Activated CD8-positive, alpha-beta memory T cell treated with anti-CD3 and anti-CD28 coated beads, Interleukin-2, amount 50 U/mL, for 24 hours (primary cell): Measurements from ENCODE around the gene MTRF1.
A peak's percentile ranks its signal among the peaks of the same experiment; 100 is the strongest.

ENCODE experiments used
- DNase-seq: peaks from one replicate; pipeline ENCODE4 v3.0.0-alpha.2; 2020; ENCODE audit errors: extremely low read depth

The MTRF1 gene, protein sequence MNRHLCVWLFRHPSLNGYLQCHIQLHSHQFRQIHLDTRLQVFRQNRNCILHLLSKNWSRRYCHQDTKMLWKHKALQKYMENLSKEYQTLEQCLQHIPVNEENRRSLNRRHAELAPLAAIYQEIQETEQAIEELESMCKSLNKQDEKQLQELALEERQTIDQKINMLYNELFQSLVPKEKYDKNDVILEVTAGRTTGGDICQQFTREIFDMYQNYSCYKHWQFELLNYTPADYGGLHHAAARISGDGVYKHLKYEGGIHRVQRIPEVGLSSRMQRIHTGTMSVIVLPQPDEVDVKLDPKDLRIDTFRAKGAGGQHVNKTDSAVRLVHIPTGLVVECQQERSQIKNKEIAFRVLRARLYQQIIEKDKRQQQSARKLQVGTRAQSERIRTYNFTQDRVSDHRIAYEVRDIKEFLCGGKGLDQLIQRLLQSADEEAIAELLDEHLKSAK

DNA sequence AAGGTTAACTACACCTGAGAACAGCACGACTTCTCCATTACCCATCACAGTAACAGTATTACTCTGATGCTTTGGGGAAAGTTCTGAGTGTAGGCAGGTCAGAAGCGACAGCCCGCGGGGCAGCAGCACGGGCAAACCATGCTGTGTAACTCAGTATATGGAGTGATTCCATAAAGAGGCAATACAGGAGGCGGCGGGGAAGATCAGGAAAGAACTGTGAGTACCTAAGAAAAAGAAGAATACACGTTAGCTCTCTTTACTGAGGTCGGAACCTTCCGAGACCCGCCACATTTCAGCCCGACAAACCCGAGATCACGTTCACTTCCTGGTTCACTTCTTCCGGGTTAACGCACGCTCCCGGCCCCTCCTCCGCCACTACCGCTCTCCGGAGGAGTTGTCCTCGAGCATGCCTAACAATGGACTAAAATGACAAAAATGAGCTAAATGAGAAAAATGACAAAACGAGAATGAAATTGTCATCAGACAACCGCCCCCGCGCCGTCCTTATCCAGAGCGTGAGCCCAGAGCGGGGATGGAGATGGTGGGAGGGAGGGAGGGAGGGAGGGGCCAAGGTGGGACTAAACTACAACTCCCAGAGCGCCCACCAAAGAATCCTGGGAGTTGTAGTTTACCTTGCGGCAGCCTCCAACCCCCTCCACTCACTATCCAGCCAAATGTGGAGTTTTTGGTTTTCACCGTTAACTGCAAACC is at the start of gene MTRF1:
Gene MTRF1 (minus strand): TSS at position 316 of the 711 bp plus-strand sequence. CDS start 2,669 bp downstream, outside the sequence.
- DNase-seq: peak; percentile 41

DNA sequence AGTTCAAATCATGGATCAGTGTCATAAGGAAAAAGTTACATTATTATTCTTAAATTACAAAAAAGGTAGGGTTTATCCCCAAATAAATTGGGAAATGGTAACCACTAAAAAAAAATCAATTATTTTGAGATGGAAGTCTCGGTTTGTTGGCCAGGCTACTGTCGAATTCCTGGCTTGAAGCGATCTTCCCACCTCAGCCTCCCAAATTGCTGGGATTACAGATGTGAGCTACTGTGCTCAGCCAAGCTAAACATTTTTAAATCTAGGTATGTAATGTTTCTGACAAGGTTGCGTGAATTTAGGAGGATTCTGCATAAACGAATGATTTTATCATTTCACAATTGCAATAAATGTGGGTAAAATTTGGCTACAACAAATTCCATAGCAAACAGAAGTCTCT is 49.7 kb upstream of the MTRF1 start:
- no peak for DNase-seq

DNA sequence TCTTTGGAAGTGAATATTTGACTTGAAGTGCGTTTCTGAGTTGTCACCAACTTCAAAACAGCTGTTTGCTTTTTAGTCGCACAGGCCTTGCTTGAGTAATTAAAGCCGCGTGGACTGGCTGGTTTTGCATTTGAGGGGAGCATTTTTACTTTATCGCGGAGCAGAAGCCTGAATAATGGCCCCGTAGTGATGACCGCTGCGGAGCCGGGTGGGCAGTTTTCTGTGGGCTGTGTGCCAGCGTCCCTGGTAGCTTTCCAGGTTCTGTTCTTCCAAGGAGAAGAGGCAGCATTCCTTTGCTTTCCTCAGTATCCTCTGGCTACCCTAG is 48.8 kb upstream of the MTRF1 start:
- no peak for DNase-seq

DNA sequence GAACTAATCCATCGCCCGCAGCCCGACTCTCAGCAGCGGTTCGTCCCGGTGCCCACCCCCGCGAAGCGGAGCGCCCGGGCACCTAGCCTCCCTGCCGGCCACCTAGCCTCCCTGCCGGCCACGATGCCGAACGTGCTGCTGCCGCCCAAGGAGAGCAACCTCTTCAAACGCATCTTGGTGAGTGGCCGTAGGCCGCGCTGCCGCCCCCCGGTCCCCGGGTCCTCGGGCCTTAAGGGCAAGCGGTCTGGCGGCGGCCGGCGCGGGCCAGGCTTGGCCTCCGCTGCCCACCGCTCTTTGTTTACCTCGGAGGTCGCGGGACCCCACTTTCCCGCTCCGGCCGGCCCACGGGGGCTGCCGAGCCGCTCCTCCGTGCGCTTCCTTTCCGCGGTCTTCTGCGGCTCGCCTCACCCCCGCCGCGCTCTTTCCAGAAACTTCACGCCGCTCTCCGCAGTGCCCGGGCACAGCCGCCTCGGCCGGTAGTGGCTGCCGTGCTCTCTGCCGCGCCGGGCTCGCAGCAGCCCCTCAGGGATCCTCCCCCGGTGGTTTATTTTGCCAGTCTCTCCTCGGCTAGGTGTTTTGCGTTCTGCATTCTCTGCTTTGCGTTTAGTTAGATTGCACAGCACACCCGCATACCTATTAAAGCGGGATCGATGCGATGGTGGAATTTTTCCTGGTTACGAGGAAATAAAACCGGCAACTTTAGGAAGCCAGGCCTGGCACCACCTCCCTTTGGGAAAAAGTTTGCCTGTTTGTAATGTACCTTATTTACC is 48.2 kb upstream of the MTRF1 start:
- no peak for DNase-seq

DNA sequence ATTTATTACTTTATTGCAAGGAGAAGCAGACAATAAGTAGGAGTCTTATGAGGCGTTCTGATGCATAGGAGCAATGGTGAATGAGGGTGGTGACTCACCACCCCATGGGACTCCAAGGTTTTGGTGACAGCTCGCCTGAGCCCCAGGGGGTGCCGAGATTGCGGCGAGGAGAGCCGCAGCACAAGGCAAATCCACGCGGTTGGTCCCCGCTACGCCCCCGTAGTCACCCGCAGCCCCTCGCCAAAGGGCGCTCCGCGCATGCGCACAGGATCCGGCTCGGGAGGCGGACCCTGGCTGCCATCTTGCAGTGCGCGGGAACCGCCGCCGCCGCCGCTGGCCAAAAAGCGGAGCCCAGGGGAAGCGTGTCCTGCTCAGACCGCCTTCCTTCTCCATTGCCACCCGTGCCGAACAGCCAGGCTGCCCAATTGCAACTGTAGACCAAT is 47.6 kb upstream of the MTRF1 start, which contains the start of gene NAA16:
Gene NAA16 (plus strand): TSS at position 305 of the 443 bp plus-strand sequence. CDS start 262 bp downstream, outside the sequence.
- DNase-seq: peak; percentile 93

DNA sequence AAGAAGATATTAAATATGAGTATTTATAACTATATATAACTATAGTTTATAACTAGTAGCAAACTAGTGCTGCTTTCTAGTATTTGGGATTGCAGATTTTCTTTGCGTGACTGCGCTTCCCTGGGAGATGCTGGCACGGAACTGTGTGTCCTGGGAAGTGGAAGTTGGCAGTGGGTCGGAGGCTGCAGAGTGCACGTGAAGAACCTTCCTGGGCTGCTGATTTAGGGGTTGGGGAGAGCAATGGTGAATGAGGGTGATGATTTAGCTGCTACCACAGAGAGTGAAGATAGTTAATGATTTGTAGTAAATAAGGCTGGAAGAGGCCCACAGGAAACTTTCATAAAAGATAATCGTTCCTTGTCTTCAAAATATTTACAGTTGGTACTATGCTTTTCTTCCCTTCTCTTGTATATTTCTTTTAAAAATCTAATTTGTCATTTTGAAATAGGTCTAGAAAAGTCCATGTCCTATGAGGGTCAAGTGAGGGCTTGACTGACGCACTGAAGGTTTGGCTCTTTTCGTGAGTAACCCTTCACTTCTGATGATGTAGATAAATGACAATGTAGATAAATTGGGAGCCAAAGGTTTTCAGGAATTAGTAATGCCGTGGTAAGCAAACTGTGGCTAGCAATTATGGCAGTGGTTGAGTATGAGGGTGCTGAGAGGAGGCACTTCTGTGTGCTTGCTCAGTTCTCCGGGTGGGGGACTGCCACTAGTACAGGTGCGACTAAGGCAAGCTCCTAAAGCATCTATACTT is 44.7 kb upstream of the MTRF1 start:
- no peak for DNase-seq

DNA sequence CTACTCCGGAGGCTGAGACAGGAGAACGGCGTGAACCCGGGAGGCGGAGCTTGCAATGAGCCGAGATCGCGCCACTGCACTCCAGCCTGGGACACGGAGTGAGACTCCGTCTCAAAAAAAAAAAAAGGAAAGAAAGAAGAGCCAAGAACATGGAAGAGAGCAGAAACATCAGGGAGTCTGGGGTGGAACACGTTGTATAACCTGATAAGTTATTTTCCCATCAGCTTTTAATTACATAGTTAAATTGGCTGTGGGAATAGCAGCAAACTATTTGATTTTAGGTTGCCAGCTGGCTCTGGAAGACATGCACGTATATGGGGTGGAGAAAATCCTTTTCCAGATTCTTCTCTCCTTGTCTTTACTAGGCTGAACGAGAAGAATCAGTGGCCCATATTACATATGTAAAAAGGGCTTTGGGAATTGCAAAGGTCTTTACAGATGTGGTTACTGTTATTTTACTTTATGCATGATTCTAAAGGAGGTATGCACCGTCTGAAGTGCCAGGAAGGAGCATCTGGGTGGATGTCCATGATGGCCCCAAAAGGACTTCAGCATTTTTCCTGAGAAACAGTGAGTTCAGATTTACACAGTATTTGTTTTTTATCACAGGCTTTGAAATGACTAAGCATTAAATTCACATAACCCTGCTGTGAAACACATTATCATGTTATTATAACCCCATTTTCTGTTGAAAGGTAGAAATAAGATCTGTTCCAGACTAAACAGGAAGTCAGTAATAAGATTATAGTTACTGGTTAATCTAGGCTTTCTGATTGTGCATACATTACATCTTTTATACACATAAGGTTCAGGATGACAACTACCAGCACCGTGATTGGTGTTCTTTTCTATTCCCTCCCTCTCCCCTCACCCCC is 43.1 kb upstream of the MTRF1 start:
- DNase-seq: no peak

DNA sequence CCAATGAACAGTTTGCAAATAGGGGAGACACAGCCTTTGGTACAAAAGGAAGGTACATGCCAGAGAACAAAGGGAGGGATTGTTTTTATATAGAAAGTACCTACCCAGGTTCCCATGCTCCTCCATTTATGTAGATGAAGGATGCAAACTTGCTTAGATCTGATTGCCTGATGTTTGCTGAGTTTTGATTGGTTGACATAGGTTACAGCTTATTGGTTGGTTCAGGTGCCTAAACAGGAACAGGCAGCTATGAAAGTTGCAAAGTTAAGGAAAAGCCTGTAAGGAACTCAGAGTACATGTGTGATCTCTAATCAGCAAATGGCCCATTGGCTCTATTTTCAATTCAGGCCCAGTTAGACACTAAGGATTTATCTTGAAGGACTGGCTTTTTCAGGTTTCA is 41.2 kb upstream of the MTRF1 start:
- no peak for DNase-seq

DNA sequence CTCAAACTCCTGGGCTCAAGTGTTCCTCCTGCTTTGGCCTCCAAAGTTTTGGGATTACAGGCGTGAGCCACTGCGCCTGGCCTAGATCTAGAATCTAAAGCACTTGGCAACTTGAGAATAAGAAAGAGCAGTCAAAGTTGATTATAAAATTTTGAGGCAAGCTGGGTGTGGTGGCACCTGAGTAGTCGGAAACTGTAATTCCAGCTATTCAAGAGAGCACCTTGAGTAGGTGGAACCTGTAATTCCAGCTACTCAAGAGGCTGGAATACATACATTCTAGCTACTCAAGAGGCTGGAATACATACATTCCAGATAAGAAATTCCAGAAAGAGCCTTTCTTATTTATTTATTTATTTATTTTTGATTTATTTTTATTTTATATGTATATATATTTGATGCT is 39.4 kb upstream of the MTRF1 start:
- no peak for DNase-seq

DNA sequence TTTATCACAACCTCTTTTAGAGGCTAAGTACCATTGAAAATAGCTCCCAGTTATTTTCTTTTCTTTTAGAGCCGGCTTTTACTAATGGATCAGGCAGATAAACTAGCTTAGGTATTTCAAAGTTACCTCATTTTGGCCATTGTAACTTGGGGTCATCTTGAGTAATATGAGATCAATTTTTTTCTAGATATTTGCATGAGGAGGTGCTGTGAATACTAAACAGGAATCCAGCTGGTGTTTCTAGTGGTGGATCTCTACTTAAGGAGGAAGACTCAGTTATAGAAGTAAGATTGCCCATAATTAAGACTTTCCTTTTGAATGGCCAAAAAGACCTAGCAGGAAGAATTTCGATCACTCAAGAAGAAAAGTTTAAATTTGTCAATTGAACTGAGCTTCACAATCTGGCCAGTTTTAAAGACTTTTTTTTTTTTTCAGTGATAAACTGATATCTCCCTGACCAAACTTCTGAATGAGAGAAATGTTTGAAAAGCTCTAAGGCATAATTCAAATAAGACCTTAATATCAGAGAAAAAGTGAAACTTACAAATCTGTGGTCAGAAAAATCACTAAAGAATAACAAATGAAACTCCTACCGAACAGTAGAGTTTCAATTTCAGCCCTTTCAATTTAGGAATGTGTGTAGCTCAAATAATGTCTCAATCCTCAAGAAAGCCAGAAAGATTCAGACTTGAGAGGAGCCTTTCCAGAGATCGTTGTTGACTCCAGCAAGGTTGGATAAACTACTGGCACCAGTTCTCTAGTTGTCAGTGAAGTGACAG is 36.1 kb upstream of the MTRF1 start:
- DNase-seq: no peak

DNA sequence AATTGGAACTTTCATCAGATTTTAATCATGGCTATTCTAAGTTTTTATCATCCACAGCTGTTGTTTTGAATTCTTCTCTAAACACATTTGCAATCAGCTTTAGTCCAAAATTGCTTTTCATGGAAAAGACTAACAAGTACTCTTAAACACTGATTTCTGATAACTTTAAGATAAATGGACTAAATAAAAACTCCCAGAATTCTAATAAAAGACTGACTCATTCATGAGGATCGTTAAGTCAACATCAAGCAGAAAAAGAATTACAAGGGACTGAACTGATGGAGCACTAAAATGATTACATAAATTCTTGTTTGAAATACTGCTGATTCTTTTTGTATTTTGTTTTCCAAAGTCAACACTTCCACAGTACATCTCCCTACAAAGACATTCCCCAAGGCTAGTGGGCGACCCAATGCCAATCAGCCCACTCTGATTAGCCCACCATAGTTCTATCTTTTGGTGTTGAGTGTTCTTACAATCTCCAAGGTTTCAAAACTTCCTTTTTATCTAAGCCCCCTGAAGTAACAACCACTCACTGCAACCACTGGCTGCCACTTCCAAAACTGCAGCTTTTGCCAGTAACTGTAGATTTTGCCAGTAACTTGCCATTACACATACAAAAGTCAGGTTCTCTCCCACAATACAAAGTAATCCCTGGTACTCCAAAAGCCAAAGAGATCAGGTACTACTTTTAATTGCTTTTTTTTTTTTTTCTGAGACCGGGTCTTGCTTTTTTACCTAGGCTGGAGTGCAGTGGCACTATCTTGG is 33.7 kb upstream of the MTRF1 start:
- no peak for DNase-seq

DNA sequence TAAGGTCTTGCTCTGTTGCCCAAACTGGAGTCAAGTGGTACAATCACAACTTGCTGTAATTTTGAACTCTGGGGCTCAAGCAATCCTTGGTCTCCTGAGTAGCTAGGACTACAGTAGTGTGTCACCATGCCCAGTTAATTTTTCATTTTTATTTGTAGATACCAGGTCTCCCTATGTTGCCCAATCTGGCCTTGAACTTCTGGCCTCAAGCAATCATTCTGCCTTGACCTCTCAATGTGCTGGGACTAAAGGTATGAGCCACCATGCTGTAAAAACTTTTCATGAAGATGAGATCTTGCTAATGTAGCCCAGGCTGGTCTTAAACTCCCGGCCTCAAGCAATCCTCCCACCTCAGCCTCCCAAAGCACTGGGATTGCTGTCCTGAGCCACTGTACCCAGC is 32.6 kb upstream of the MTRF1 start:
- DNase-seq: no peak

DNA sequence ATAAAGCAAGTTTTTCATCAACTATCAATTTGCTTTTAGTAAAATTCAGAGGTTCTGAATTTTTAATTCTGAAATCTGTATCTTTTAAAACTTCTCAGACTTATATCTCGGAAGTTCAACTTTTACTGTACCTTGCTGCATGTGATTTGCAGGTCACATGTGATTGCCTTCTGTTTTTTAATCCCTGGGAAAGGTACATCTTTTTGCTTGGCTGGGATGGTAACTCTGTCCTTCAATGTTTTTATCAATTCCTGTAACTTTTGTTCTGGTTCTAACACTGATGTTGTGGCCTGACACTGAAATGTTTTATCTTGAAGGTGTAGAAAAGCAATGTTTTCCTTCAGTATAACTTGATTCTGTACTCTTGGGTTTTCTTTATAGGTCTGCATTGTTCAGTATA is 31.5 kb upstream of the MTRF1 start:
- DNase-seq: no peak

DNA sequence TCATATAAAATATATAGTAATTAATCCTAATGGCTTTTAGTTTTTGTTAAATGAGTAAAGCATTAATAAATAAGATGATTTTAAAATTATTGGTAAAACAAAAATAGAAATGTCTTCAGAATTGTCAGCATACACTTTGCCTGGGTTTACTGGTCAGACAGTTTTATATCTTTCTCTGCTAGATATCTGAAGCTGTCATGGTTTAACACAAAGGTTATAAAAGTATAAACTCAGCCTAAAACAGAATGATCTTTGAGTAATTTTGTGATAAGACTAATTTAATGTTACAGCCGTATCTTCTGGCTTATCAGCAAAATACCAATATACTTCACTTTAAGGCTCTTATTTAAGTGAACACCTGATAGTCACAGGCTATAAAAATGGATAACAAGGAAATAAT is 29.9 kb upstream of the MTRF1 start:
- no peak for DNase-seq

DNA sequence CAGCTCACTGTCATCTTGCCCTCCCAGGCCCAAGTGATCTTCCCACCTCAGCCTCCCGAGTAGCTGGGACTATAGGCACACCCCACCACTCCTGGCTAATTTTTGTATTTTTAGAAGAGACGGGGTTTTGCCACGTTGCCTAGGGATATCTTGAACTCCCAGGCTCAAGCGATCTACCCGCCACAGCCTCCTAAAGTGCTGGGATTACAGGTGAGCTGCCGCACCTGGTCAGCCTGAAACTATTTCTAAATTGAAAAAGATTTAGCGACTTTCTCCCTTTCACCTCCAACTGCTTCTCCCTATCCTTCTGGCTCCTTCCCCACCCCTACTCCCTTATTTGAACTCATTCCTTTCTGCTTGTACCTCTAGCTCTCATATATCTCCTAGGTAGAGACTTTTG is 27.9 kb upstream of the MTRF1 start:
- no peak for DNase-seq

DNA sequence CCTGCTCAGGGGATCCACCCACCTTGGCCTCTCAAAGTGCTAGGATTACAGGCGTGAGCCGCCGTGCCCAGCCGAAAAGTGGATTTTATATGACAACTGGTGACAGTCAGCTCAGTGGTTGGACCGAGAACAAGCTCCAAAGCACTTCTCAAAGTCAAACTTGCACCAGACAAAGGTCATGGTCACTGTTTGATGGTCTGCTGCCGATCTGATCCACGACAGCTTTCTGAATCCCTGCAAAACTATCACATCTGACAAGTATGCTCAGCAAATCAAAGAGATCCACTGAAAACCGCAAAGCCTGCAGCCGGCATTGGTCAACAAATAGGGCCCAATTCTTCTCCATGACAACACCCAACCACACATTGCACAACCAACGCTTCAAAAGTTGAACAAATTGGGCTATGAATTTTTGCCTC is 26.1 kb upstream of the MTRF1 start:
- DNase-seq: no peak

DNA sequence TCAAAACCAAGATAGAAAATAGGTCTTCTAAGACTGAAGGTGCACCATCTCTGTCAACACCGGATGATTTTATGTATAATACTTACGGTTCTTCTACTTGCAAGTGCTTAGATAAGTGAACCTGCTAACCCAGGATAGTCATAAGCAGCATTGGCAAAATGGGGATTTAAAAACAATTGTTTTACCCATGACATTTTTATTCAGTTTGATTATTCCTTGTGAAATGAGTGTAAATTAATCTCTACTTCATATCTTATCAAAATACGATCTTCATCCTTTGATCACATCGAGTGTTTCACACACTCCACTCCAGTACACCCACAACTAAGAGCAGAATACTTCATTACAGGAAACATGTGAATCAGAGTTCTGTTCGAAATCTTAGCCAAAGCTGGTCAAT is 23.0 kb upstream of the MTRF1 start:
- no peak for DNase-seq

DNA sequence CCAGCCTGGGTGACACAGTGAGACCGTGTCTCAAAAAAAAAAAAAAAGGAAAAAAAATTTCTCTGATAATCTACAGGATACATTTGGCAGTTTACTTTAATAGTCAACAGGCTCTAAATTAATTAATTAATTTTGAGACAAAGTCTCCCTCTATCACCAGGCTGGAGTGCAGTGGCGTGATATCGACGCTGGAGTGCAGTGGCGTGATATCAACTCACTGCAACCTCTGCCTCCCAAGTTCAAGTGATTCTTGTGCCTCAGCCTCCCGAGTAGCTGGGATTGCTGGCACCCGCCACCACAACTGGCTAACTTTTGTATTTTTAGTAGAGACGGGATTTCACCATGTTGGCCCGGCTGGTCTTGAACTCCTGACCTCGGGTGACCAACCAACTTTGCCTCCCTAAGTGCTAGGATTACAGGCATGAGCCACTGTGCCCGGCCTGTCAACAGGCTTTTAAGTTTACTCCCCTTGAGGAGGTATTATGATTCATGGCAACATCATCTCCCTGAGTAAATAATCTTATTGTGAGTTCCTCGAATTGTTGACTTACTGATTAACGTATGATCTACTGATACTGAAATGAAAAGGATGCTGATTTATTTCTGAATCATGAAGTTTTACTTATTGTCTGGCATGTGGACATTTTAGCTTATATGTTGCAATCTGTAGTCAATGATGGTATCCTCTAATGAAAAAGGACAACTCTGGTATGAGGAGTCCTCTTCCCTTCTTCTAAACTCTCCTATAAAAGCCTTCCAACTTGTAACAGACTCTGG is 21.3 kb upstream of the MTRF1 start:
- DNase-seq: no peak
